ENCODE results near the gene DST.
"Not testable (repeated sequence)": the region's sequence is repeated elsewhere in the genome, so short reads cannot be mapped to it uniquely, and the experiment has no call there.

DST gene

DNA sequence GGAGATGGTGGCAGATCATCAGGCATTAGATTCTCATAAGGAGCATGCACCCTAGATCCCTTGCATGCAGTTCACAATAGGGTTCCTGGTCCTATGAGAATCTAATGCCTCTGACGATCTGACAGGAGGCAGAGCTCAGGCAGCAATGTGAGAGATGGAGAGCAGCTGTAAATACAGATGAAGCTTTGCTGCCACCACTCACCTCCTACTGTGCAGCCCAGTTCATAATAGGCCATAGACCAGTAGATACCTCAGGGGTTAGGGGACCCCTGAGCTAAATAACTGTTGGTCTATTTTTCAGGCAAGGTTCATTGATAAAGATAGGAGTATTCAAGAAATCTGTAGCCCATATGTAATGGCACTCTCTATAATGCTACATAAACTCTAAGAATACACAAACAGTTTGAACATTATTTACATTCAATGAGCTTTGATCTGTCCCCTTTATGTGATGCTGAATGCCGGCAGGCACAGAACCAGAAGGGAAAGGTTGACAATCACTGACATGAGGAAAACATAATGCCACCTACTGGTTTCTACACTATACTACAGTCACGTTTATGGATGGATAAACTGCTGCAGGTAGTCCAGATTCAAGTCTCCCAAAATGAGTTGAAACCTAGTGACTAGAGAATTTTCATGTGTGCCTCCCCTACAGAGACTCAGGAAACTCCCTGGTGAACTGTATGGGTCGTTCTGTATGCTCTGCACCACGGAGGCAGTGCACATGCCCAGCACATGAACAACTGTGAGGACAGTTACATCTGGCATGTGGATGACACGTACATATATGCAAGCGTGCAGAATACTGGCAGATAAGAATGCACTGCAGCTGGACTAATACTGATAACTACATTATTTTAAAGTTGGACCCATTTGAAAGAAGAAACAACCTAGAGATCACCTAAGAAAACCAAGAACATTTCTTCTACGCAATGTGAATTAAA is 72.0 kb downstream of the DST start:
- DNase-seq: no peak

DNA sequence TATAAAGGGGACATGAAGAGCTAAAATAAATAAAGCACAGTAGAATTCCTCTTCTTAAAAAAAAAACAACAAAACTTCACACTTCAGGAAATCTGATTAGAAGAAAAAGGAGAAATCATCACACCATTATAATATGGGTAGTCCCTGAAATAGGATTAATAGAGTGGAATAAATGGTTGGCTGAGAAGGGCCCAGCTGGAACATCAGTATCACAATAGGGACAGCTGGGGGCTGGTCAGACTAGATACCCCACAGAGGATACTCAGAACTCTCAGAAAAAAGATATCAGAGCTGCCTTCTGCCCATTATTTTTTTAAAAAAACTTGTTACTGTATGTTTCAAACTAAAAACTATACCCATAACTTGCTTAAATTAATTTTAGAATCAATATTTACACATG is 75.2 kb downstream of the DST start:
- DNase-seq: no peak

DNA sequence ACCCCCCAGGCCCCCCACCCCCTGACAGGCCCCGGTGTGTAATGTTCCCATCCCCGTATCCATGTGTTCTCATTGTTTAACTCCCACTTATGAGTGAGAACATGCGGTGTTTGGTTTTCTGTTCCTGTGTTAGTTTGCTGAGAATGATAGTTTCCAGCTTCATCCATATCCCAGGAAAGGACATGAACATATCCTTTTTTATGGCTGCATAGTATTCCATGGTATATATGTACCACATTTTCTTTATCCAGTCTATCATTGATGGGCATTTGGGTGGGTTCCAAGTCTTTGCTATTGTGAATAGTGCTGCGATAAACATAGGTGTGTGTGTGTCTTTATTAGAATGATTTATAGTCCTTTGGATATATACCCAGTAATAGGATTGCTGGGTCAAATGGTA is 80.0 kb downstream of the DST start:
- not testable (repeated sequence) for DNase-seq

DNA sequence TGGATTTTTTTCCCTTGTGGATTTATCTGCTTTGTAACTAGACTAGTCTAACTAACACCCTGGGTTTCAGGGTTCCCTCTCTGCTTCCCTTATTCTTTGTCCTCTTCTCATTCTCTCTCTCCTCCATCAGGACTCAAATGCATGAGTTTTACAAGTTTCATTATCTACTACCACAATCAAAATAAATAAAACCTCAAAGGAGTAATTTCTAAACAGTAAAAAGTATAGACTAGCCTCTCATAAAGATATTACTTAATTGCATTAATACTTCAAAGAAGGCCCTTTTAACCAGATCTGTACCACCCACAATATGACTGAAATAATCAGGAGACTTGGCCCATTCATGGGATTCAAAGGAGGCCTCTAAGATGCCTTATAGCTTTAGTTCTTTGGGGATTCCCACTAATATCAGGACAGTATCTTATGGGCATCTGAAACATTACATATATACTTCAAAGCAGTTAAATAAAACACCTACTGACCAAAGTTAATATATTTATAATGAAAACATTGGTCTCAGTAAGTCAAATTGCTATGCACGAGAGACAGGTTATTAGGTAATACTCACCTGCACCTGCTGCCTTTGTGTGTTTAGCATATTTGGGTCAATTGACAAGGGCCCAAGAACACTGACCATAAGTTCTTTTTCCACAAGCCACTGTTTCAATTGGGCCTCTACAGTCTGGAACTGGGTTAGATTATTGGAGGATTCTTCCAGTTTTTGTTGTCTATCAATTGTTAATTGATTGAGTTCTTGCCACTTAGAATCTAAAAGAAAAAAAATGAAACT is 85.7 kb downstream of the DST start:
- DNase-seq: no peak

DNA sequence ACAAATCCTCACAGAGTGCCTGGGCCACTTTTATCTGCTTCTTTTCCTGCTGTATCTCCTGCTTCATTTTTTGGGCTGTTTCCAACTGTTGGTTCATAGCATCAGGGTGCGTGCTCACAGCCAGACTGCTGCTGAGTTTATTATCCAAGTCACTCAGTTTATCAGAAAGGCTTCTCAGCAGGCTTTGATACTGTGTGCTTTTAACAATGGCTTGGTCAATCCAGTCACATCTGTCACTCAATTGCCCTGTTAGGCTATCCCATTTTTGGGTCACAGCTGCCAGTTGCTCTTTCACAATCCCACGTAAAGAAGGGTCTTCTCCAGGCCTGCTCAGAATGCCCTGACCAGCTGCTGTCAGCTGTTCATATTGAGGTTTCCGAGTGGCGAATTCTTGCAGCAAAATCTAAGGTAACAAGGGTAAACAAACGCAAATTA is 87.2 kb downstream of the DST start:
- peak; percentile 39 for DNase-seq

DNA sequence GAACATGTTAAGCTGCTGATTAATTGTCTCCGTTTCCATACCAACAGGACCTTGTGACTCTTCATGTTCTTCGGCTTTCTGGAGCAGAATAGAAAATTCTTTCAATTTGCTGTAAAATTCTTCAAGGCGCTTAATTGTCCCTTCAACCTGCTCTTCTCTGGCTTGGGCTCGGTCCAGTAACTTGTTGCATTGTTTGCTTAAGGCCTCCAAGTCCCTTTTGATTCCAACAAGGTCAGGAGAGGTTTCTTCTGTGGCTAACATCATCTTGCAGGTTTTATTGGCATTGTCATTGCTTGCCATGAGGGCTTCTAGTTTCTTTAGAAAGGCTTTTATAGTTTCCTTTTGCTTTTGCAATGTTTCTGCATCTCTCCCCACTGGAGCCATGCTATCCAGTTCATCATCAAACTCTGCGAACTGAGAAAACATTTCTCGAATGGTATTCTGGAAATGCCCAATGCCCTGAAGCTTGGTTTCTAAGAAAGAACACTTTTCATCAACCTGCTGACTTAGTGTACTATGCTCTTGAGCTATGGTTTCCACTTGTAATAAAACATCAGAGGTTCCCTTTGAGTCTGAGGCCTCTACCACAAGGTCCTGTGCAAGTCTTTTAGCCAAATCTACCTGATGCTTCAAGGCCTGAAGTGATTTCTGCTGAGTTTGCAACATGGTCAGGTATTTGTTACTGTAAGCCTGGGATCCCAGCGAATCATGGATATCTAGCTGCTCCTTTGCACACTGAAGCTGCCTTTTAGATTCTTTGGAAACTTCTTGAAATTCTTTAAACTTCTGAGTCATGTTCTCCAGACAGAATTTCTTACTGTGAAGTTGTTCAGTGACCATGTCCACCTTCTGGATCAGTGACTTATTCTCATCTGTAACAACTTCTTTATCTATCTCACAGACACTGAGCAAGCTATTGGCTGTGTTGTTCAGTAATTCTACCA is 90.2 kb downstream of the DST start:
- no peak for DNase-seq

DNA sequence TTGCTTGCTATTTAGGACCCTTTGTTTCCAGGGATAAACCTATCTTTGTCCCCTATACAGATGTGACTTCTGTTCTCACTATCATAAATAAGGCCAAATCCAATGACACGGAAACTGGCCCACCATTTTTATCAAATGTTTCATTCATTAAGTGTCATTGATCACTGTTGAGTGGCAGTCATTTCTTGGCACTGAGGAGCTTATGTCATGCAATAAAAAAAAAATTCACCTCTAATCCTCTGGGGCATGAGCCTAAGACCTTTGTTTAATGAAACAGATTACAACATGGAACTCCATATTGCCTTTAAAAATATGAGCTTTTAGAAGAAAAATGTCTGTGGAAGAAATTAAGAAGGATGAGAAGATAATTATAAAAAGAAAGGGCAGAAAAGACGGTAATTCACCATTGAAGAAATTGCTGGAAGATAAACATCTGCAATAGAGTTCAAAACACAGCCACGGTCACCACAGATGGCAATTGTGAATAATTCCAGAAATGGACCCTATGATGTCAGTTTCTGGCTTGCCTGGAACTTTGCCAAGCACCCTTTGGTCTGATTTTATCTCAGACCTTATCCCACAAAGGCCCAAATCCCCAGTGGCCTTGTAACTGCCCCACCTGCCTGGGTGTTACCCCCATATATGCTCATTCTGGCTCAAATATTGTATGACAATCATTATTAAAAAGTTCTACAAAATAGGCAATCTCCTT is 91.1 kb downstream of the DST start:
- no peak for DNase-seq

DNA sequence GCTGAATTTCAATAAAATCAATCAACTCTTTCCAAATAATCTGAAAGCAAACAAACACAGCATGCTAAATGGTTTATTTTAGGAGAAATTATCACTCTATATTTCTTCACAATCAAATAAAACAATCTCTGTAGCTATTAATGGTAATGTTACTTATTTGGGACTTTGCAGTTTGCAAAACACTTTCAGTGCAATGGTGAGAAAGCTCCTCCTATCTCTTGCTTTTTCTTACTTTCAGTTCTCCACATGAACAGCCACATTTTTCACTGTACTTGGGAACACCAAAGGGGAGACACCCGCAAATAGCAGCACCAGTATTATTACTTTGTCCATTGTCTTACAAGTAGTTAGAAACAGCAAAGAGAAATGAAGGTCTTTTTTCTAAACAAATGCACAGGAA is 92.4 kb downstream of the DST start:
- DNase-seq: no peak

DNA sequence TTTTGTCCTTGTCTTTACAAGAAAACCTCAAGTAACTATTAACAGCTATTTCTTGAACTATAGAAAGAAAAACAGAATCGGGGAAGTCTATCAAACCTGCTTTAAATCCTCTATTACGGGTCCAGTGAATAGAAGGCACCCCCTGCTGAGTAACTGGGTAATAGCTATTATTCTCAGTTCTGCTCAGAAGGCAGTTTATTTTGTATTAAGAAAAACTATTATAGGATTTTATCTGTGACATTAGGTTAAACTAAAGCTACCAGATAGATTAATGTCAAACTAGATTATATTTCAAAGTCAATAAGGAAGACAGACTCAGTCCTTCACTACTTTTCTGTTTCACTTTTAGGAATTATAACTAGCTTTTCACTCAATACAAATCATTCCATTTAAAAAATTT is 93.7 kb downstream of the DST start:
- no peak for DNase-seq

DNA sequence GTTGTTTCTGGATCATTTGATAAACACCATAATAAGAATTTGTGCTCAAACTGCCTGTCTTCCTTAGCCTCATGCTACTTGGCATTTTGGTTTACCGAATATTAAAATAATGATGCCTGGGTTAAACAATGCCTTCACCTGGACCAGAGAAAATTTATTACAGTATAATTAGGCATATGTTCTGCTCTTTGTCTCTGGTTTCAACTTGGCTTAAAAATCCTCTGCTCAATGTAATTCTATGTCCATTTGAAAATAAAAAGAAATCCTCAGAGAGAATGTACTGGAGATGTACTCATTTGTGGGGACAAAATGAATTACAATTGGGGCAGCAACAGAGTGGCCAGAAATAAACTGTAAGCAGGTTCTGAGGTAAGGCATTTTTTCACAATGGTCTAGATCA is 95.0 kb downstream of the DST start:
- DNase-seq: no peak

DNA sequence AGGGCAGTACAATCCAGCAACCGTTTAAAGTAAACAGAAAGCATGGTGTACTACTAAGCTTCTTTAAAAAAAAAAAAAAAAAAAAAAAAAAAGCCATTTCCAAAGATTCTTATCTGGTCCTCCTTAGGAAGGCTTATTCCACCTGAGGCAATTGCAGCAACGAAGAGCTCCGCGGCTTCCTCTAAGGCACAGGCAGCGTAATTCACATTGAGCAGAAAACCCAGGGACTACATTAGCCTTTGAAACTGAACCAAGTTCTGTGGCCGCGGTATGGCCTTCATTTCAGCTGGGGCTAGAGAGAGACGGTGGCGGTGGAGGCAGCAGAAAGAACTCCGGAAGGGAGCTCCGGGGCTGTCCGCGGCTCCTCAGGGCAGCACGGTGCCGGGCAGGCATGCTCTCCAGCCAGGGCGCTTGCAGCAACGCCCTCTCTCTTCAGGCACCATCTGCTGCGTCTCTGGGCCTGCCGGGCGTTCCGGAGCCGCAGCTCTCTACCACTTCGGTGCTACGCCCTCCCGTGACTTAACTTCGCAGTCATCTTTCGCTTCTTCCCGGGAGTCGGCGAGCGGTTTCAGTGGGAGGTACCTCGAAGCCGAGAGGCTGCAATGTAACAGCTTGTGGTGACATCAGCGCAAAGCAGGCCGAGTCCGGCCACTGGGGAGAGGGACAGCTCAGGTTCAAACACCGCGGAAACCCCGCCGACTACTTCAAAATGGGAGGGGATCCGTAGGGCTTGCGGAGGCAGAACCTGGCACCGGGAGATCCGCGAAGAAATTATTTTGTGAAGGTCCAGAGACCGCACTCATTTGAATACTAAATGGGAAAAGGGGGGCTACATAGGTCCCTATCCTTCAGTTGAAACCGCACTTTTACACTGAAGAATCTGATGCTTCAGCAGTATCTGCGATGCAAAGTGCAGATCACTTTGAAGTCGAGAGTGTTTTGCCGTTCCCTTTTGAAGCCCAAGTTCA is 100.0 kb downstream of the DST start:
- peak; percentile 97 for DNase-seq

DNA sequence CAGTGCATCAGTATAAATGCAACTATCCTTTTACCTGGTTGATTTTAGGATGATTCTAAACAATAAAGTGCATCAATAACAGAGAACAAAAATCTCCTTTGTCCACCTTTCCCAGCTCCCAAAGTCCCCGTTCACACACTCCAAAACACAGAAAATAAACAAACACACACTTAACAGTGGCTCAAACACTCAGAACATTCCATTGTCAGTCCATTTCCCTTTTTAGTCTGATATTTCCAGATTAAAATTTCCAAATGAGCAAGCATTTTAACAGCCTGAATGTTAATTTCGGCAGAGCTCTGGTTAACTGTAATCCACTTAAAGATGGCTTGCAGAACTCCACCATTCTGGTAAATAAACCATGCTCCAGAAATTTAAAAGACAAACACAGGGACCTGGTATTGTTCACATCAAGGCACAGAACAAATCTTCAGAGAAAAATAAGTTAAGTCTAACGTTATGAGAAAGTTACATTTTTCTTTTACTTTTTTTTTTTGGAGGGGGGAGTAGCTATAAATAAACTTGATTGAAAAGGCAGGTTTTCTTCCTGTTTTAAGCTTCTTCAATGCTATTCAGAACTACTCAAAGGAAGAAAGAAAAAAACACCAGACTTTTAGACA is 100.8 kb downstream of the DST start:
- no peak for DNase-seq

DNA sequence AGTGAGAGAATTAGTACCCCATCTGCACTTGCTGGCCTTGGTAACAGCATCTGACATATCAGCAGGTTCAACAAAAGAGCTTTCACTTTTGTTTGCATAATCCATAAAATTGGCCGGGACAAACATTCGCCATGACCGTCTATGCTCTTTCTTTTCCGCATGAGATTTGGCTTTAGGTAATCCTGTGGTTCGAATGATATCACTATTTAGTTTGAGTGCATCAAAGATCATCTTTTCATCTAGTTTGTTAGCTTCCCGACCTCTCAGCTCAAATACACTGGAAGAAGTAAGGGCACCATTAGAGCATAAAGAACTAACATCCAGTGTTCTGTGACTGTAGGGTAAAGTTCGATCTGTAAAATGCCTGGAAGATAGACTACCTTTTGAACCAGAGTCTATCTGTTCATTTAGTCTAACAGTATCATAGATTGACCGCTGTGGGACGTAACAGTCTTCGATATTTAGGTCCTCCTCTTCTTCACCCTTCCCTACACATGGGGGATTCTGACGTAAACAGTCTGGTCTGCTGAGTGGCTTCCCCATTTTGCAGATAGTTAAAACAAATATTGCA is 101.6 kb downstream of the DST start:
- no peak for DNase-seq

DNA sequence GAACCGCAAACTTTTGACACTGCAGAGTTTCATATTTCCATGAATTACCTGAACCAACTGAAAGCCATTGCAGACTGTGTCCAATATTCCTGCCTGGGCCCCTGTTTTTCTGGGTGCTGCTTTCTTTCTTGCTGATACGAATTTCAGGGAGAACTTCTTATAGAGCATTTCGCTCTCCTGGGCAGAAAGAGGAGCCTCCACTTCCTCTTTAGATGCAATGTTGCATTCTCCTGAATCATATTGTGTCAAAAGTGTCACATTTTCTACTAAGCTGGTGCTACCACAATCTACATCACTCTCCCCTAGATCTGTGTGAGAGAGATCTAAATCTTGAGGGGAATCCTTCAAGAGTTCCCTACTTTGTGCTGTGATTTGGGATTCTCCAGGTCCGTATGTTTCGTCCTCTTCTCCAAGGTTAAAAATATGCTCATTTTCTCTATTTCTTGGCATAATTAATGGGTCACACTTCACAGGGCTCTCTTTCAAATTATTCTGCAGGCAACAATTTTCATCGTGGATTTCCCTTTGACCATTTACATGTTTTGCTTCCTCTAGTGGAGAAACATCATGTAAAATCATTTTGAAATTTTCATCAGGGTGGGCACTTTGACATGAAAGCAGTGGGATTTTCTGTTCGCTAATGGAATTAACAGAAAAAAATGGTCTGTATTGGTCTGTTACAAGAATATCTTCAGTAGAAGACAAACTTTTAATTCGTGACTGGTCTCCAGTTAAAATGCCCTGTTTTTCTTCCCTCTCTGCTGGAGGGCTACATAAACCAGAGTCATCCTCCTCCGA is 102.3 kb downstream of the DST start:
- no peak for DNase-seq

DNA sequence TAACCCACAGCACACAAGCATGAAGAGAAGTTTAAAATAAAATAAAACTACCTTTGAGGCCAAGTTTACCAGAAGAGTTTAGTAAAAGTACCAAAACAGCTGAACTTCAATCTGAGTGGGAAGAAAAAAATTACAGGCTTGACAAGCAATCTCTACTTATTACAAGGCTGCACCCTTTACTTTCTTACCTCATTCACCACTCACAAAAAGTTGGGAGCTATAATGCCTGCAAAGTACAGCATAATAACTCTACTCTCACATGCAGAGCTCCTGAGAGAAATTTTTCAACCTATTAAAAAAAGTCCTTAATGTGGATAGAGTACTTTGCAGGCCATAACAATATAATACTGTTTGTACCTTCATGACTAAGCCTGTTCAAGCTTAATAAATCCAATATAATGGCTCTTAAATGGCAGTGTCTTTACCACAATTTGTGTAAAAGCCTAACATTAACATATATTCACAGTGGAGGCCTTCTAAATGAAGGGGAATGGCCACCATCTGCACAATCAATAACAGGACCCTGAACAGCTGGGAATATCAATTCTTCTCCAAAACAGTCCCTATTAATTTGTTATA is 103.1 kb downstream of the DST start:
- no peak for DNase-seq

DNA sequence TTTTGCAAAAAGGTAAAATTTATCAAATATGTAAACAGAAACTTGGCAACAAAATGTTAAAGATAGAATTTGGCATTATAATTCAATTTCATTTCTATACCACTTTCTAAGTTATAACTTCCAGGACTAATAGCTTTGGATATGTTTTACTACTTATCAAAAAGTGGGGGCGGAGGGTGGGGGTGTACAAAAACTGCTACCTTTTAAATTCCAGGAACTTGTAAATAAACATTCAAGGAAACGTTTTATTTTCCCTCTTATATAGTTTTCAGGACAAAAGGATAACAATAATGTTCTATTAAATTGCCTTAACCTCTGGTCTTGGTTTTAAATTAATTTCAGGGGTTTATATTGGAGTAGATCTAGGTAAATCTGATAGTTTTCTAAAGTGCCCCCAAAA is 103.8 kb downstream of the DST start:
- no peak for DNase-seq

DNA sequence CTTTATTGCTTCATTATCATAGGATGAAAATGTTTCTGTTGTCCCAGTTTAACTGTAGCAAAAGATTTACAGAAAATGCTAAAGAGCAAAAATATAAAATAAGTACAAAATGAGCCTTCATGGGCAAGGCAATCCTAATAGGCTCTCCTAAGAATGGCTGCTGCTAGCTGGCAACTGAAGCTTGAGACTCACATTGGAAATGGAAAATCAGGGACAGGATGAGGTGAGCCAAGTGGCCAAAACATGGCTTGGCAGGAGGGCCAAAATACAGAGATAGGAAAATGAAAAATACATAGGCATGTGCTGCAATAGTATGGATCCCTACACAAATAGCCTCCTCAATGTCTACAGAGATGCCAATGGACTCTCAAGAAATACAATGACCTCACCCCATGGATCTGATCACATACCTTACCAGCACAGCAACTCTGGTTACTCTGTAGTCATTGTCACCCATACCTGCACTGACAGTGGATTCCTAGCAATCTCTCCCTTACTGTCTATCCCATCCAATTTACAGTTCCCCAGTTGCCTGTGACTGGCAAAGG is 105.4 kb downstream of the DST start:
- no peak for DNase-seq

DNA sequence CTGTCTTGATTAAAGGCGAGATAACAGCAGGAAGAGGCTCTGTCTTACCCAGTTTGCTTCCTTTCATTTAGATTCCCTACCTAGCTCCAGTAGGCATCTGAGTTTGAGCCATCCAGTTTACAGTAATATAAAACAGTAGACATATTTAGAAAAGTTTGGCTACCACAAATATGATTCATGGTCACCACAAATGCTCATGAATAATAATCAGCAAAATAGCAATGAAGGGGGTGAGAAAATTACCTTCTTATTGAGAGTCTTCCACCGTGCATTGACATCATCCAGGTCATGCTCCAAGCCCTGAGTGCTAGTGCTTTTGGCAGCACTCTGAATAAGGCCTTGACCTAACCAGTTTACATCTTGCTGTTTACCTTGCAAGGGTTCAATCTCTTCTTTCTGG is 106.2 kb downstream of the DST start:
- no peak for DNase-seq

DNA sequence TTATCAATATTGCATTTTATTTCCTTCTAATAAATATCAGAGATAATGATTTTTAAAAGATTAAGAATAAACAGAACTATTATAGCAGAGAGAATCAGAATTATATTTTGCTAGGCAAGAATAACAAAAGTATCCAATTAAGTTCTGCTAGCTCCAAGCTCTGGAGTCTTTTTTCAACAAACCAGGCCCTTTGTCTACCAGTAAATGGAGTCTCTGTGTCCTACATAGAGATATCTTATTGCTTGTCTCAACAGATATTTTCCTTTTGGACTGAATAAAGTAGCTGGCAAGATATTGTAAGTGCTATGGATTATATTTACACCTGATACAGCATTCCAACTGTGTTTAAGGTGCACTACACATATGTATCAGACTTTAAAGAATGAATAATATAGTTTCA is 107.1 kb downstream of the DST start:
- no peak for DNase-seq

Measured in NCI-H226 (cell line).